Thyroid gland (tissue), 4 donors: ENCODE measurements around the gene RANBP17. TPM values are rescaled to one million over a fixed set of nuclear protein-coding genes. Genes with fewer than 3 reads are reported as not detected.

ENCODE experiments used
- DNase-seq, 2 donors: peaks; one replicate each; pipeline ENCODE4 v3.0.0-alpha.2; 2019
- H3K27ac ChIP-seq, 3 donors: fragments of 200-600 bp; sonication (generic); 1 replicate in 2 of 3; 2 replicates in 1 of 3; pipeline ENCODE4 v1.5.1; 2016 to 2019; ENCODE audit warnings: mild to moderate bottlenecking in 1 of 3, moderate library complexity in 1 of 3
- H3K27me3 ChIP-seq: fragments of 200-600 bp; sonication (generic); one replicate; pipeline ENCODE4 v1.5.1; 2019
- H3K36me3 ChIP-seq, 2 donors: fragments of 200-600 bp; sonication (generic); one replicate each; pipeline ENCODE4 v1.5.1; 2016 to 2019
- H3K4me1 ChIP-seq, 2 donors: fragments of 200-600 bp; sonication (generic); one replicate each; pipeline ENCODE4 v1.5.1; 2017 to 2019
- H3K4me3 ChIP-seq, 3 donors: fragments of 200-600 bp; sonication (generic); replicated peaks in 1 of 3; 1 replicate in 2 of 3; 2 replicates in 1 of 3; pipeline ENCODE4 v1.5.1; 2016; ENCODE audit warnings: mild to moderate bottlenecking in 1 of 3
- H3K9me3 ChIP-seq: fragments of 200-600 bp; sonication (generic); one replicate; pipeline ENCODE4 v1.5.1; 2017
- CTCF ChIP-seq, 6 experiments: fragments of 200-600 bp in 3 of 6; fragments of 450-650 bp in 3 of 6; sonication (generic) in 3 of 6; IDR thresholded peaks; one replicate each; pipeline ENCODE4 v1.5.1; 2016 to 2019; ENCODE audit warnings: antibody characterized with exemption in 6 of 6, mild to moderate bottlenecking in 2 of 6, inconsistent platforms in 1 of 6, moderate library complexity in 1 of 6
- POLR2A ChIP-seq, 2 donors: fragments of 450-650 bp; IDR thresholded peaks; one replicate each; pipeline ENCODE4 v1.6.1; 2017; ENCODE audit warnings: antibody characterized with exemption in 2 of 2, mild to moderate bottlenecking in 2 of 2, moderate library complexity in 1 of 2
- WGBS, 2 donors: methylation state at CpG; one replicate each; pipeline ENCODE4 v1.1.5; 2017; 5-methylcytosine and 5-hydroxymethylcytosine counted together
- intact Hi-C: fragments of 100-400 bp; cut with DNase I; formaldehyde crosslinking; loops from one replicate; pipeline ENCODE4 v1.15.1; 2023
- total RNA-seq, 4 donors: library from RNA; depleted of rRNA; stranded (reverse); fragments of >200 nt; gene quantifications; one replicate each; pipeline ENCODE4 v1.2.3, GENCODE V29; 2016

Gene RANBP17
- total RNA-seq, 4 donors from 2014 or later = 20.2 to 35.0 (median 26.7) TPM

- intact Hi-C loops = no loop called here
- 88 to 89% methylated on average over 1 of the region's 1 CpG for whole genome bisulfite sequencing, 2 donors
Measured at GRCh38 chr5:171223927-171224326, 362.1 kb downstream of the RANBP17 start.

GRCh38 chr5:171226096-171226754 is 364.4 kb downstream of the RANBP17 start:
- no peak for TF ChIP-seq POLR2A (IDR thresholded peaks at IDR 0.05)
- no peak for TF ChIP-seq CTCF (IDR thresholded peaks at IDR 0.05)
- intact Hi-C loops = no loop called here
- DNase-seq = no peak
- WGBS, 2 donors = 91 to 96% methylated on average over 5 of the region's 5 CpGs
- no peaks in the 10 kb centered on the region for H3K27me3 ChIP-seq
- H3K36me3 ChIP-seq = no peaks in the 10 kb centered on the region
- no peak overlapping the region for H3K27ac ChIP-seq
- no peaks in the 10 kb centered on the region for H3K9me3 ChIP-seq
- no peak overlapping the region for H3K4me3 ChIP-seq
- H3K4me1 ChIP-seq = no peaks in the 10 kb centered on the region

More at GRCh38 chr5:171223927-171224326, 362.1 kb downstream of the RANBP17 start:
- Histone ChIP-seq H3K36me3 (no peaks in the 10 kb centered on the region), H3K27me3 (no peaks in the 10 kb centered on the region), H3K4me3 (no peak overlapping the region), H3K27ac (no peak overlapping the region), H3K4me1 (no peaks in the 10 kb centered on the region), H3K9me3 (no peaks in the 10 kb centered on the region)
- TF ChIP-seq CTCF (IDR thresholded peaks at IDR 0.05) (no peak), POLR2A (IDR thresholded peaks at IDR 0.05) (no peak)
- no peak for DNase-seq

GRCh38 chr5:171226864-171227263 is 365.0 kb downstream of the RANBP17 start:
- intact Hi-C loops = no loop called here
- no peak for DNase-seq
- Histone ChIP-seq H3K4me1 (no peaks in the 10 kb centered on the region), H3K36me3 (no peaks in the 10 kb centered on the region), H3K9me3 (no peaks in the 10 kb centered on the region), H3K4me3 (no peak overlapping the region), H3K27me3 (no peaks in the 10 kb centered on the region), H3K27ac (no peak overlapping the region)
- 92 to 100% methylated on average over 1 of the region's 1 CpG for WGBS, 2 donors
- no peak for TF ChIP-seq POLR2A (IDR thresholded peaks at IDR 0.05)
- TF ChIP-seq CTCF (IDR thresholded peaks at IDR 0.05) = no peak

- Histone ChIP-seq H3K27me3 (no peaks in the 10 kb centered on the region), H3K9me3 (no peaks in the 10 kb centered on the region), H3K36me3 (no peaks in the 10 kb centered on the region), H3K4me3 (no peak overlapping the region), H3K4me1 (no peaks in the 10 kb centered on the region), H3K27ac (no peak overlapping the region)
- no peak for DNase-seq
- TF ChIP-seq POLR2A (IDR thresholded peaks at IDR 0.05) (no peak), CTCF (IDR thresholded peaks at IDR 0.05) (no peak)
- WGBS, 2 donors = 86 to 95% methylated on average over 1 of the region's 1 CpG
- intact Hi-C loops = no loop called here
Measured at GRCh38 chr5:171236651-171237050, 374.8 kb downstream of the RANBP17 start.

- 89 to 90% methylated on average over 1 of the region's 1 CpG for WGBS, 2 donors
- no peak for TF ChIP-seq CTCF (IDR thresholded peaks at IDR 0.05)
- TF ChIP-seq POLR2A (IDR thresholded peaks at IDR 0.05) = no peak
- intact Hi-C loops = no loop called here
Measured at GRCh38 chr5:171242521-171242920, 380.7 kb downstream of the RANBP17 start.

More at GRCh38 chr5:171242521-171242920, 380.7 kb downstream of the RANBP17 start:
- no peaks in the 10 kb centered on the region for H3K36me3 ChIP-seq
- H3K27me3 ChIP-seq = no peaks in the 10 kb centered on the region
- DNase-seq = no peak
- no peak overlapping the region for H3K27ac ChIP-seq
- no peak overlapping the region for H3K4me3 ChIP-seq
- no peaks in the 10 kb centered on the region for H3K9me3 ChIP-seq
- H3K4me1 ChIP-seq = no peaks in the 10 kb centered on the region
